Endometrial microvascular endothelial cells (primary cell): ENCODE data around the gene CREB3L1. TPM values are rescaled to one million over a fixed set of nuclear protein-coding genes. Genes with fewer than 3 reads are reported as not detected.

Experiments used
- in situ Hi-C: cut with HindIII; loops from 2 replicates; pipeline ENCODE4 v1.10.0; 2017; ENCODE audit warnings: low sequenced_read_pairs, low pct_unique_long_range_greater_than_20kb; ENCODE audit errors: inconsistent ontology term
- total RNA-seq: library from RNA; depleted of rRNA; stranded (reverse); fragments of >200 nt; gene quantifications from one replicate; pipeline ENCODE4 v1.2.3, GENCODE V29; 2015; ENCODE audit errors: inconsistent ontology term

Gene CREB3L1
- total RNA-seq, 1 donor from 2014 or later, result 2.4 TPM

DNA sequence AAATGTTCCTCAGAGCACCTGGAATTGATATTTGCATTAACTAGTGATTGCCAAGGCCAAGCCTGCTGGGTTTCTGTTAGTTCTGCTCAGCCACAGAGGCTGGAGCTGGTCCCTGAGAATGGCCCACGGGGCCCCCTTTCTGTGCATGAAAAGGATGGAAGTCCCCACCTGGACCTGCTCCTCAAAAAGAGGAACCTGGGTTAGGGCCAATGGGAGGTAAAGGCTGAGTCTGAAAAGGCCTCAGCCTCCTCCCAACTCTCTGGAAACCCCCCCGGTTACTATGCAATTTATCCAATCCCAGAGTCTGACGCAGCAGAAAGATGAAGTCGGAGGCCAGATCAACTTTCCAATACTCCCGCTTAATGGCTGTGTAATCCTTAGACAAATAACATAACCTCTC lies 6.8 kb upstream of the CREB3L1 start:
- in situ Hi-C loops, result no loop called here

DNA sequence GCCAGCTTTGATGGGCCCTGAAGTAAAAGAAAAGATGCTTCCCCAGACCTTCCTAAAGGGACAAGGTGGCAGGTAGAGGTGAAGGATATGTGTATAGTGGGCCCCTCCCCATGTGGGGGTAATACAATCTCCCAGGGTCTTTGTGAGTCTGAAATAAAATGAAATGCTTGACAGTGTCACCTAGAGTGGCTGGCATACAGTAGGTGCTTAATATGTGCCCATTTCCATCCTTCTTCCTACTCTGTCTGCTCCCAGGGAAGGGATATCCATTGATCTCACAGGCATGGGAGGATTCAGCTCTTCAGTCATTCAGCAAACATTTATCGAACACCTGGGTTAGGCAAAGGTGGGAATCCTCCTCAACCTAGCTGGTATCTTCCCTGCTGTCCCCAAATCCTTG lies 6.1 kb upstream of the CREB3L1 start:
- in situ Hi-C loops, result no loop called here

DNA sequence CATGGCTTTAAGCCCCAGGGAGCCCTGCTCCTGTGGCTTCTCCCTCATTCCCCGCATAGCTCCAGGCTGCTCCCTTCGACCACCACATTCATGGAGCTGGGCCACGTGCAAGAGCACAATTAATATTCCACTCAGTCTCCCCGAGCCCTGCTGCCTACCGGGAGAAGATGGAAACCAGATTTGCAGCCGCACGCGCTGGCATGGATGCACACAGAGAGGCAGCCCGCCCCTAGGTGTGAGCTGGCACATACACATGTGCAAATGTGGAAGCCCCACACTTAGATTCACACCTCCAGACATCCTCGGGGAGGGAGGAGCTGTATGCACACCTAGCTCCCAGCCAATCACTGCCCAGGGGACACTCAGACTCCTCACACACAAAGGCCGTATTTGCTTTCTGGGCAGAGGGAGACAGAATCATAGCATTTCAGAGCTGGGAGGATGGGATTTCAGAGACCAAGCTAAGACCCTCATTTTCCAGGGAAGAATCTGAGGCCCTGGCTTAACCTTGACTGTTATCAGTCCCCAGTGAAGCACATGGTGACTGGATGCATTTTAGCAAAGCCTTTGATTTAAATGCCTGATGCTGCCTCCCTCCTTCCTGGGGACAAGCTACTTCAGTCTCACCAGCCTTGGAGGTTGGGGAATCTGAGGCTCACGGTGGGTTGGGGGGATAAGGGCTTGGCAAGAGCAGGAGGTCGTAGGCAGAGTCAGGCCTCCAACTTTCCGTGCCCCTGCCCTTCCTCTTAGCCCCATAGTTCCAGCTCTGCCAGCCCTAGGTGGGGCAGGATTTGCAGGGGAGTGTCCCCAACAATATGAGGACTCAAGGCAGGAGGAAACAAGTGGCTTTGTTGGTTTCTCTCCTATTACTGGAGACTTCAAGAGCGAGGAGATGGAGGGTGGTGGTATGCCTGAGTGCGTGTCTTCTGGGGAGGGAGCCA lies 5.3 kb upstream of the CREB3L1 start:
- in situ Hi-C loops, result no loop called here

DNA sequence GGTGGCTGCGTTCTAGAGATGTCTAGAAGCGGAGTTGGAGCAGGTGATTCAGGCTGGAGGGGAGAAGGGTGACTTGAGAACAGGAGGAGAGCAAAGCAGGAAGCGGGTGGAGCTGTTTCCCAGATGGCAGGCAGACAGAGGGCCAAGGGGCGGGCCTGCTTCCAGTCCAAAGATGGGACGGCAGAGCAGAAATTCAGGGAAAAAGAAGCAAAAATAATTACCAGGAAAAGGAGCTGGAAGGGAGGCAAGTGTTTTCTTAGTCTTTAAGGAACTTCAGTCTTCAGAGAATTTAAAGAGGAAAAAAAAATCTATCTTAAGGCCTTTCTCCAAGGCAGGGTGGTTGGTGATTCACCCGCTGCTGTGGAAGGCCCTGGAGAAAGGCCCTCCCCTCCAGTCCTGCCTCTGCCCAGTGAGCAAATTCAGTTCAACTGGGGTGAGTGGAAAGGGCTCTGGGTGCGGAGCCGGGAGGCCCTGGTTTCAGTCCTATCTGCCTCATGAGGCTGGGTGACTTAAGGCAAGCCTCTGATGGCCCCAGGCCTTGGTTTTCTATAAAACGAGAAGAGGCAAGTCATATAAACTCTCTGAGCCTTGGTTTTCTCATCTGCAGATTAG lies 4.5 kb upstream of the CREB3L1 start:
- in situ Hi-C loops, result no loop called here

- in situ Hi-C loops, result no loop called here
These were observed 3.8 kb upstream of the CREB3L1 start for GRCh38 chr11:46273511-46274205.

DNA sequence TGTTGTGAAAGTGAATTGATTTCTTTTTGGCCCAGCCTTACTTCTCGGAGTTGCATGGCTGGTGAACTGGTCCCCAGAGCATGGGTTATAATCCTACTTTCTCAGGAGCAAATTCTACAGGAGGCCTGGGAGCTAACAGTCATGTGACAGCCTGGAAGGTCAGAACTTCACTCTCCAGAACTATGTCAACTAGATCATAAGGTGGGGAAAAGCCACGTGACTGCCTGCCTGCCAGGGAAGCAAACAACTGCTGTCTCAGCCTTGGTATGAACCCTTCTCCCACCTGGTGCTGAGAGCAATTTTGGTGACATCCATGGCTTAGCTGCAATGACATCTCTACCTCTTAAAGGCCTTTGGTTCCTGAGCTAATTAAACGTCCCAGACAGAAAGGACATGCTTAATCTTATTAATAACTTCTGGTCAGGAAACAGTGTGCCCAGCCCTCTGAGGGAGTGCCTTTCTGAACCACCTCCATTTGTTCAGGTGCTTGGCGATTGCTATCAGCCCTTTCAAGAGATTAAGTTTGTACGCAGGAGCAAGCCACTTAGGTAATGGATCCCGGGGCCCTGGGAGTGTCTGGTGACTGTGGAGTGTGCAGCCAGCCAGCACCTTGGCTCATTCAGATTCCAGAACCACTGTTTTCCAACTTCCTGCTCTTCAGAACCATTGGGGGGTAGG lies 1.4 kb upstream of the CREB3L1 start:
- in situ Hi-C loops, result no loop called here

GRCh38 chr11:46277313-46277621 lies 195 bp upstream of the CREB3L1 start:
- in situ Hi-C loops, result no loop called here

- in situ Hi-C loops, result no loop called here
These were observed 1.1 kb downstream of the CREB3L1 start for GRCh38 chr11:46278387-46279125.

DNA sequence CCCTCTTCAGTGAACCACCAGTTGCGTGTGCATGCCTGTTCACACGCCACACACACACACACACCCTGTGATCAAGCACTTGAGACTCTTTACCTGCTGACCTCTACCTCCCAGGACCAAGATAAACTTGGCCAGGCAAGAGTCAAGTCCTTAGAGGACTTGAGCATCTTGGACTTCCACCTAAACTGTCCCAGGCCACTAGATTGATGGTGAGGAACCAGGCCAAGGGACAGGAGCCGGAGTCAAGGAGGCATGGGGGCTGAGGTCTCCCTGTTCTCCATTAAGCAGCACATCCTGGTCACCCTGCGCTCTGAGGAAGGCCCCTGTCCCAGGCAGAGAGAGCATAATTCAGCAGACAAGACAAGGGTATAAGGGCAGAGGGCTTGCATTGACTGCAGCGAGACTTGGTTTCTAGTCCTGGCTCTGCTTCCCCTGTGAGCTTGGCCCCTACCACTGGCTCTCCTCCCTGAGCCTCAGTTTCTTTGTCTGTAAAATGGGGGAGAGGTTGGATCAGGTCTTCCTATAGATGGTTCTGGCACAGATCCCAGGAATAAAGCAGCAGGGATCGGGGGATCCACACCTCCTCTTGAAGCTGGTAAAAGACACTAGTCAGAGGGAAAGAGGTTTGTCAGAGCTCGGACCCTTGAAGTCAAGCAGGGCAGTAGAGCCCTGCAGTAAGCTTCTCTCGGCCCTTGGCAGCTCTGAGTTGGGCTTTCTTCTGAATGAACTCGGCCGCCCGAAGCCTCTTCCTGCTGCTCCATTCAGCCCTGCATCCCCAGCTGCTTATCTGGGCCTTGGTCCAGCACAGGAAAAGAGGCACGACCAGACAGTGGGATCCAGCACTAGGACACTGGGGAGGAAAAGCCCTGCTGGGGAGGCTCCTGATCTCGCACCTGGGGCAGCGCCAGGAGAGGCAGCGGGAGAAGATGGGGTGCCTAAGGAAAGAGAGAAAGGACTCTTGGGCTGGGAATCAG lies 2.0 kb downstream of the CREB3L1 start:
- in situ Hi-C loops, result no loop called here

DNA sequence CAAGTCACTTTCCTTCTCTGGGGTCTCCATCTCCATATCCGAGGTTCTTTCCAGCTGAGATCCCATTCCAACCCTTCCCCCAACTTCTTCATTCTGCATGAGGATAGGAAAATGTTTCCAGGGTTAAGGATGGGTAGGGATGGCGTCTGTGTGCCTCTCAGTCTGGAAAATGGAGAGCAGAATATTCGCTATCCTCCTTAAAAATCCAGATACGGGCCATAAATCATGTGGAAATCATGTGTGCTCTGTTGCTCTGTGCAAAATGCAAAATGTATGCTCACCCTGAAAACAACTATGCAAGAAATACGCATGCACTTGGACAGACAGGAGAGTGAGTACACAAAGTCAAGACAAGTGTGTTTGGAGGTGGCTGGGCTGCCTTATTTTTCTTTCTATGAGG lies 3.2 kb downstream of the CREB3L1 start:
- in situ Hi-C loops, result no loop called here

DNA sequence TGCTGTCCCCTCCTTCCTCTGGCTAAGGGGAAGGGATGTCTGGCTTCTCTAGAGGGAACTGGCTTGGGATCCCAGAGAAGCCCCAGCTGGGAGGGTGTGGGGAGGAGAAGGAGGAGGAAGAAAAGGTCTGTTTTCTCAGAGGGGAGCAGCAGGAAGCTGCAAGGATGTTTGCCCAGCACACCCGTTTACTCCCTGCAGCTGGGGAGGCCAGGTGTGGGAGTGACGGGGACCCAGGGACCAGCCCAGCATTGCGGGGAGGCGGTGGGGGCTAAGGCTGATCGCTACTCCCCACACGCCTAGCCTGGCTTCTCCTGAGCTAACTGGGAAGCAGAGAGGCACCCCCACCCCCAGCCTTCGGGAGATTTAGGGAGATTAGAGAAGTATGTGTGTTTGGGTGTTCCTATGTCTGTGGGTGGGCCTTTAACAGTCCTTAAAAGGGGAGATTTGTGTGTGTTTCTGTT lies 3.9 kb downstream of the CREB3L1 start:
- in situ Hi-C loops, result no loop called here

DNA sequence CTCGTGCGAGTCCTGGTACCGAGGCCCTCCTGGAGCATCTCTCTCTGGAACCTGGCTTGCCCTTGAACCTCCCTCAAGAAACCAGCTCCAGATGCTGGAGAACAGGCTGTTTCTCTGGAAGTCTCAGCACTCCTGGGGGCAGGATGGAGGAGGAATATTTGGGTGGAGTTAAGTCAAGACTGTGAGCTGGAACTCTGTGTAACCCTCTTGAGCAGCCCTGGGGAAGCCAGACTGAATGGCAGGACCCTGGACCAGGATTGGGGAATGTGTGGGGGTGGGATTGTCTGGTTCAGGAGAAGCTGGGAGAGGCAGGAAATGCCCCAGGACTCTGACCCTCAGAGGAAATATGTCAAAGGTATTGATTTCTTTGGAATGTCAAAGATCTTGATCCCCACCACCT lies 7.7 kb downstream of the CREB3L1 start:
- in situ Hi-C loops, result no loop called here

- in situ Hi-C loops, result no loop called here
These were observed 8.2 kb downstream of the CREB3L1 start for GRCh38 chr11:46285594-46286033.

GRCh38 chr11:46286789-46287188 lies 9.3 kb downstream of the CREB3L1 start:
- in situ Hi-C loops, result no loop called here

- in situ Hi-C loops, result no loop called here
These were observed 11.0 kb downstream of the CREB3L1 start for GRCh38 chr11:46288451-46288850.

- in situ Hi-C loops, result no loop called here
These were observed 12.5 kb downstream of the CREB3L1 start for GRCh38 chr11:46290011-46290410.

DNA sequence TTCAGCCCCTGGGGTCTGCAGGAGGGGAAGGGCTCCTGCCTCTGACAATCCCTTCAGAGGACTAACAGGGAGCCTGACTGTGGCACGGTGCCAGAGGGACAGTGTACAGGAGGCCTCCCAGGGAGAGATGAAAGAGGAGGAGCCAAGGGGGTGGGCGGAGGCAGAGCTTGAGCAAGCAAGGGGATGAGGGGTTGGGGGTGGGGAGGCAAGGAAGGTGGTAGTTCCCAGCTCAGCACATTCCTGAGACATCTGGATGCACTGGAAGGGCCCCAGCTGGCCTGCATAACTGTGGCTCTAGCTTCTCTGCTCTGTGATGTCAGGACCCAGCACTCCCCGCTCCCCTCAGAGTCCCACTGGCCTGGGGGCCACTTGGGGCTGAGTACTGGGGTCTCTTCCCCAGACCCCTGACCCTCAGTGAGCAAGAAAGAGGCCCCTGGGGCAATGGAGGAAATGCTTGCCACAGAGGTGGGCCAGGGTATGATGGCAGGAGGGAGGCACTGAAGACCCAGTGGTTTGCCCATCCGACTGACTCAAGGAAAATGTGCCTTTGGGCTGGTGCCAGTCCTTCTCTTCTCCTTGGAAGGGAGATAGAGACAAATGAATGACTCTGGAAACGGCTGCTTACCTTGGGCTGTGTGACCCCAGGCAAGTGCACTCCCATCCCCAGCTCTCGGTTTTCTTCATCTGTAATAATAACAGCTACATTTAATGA lies 13.3 kb downstream of the CREB3L1 start:
- in situ Hi-C loops, result no loop called here
